ENCODE data around the gene IGFBP5. TPM values are rescaled to one million over a fixed set of nuclear protein-coding genes. Genes with fewer than 3 reads are reported as not detected.

Gene IGFBP5
- polyA plus RNA-seq, 3 donors = not detected

GRCh38 chr2:216696751-216697560 lies 1.6 kb upstream of the IGFBP5 start:
- Mint-ChIP-seq H3K4me3 (peak overlapping the region in 1 of 2 donors; percentile 63), H3K36me3 (peaks cover 0 to 6% of the 10 kb centered on the region in 2 donors), H3K27me3 (ENCODE audit: low read depth in 3 of 3) (peaks cover 0 to 55% (median 0%) of the 10 kb centered on the region in 3 donors), H3K4me1 (peaks cover 26% of the 10 kb centered on the region), H3K9me3 (peaks cover 0 to 17% (median 6%) of the 10 kb centered on the region in 7 donors), H3K27ac (no peak overlapping the region)
- DNase-seq = no peak
- Histone ChIP-seq H3K79me2 (ENCODE audit: insufficient read depth, low read length) (no peaks in the 10 kb centered on the region), H2AFZ (ENCODE audit: insufficient read depth, low read depth, low read length, poor library complexity, severe bottlenecking) (no peak overlapping the region), H3K4me2 (replicated peaks; ENCODE audit: extremely low read depth, low read length, poor library complexity, severe bottlenecking) (no peak overlapping the region), H3K4me3 (replicated peaks in 1 of 3; ENCODE audit: low read depth in 2 of 3, low read length in 3 of 3) (no peak overlapping the region), H3K9ac (ENCODE audit: insufficient read depth, low read length, poor library complexity, severe bottlenecking) (no peak overlapping the region), H3K36me3 (replicated peaks in 1 of 2; ENCODE audit: control insufficient read depth in 1 of 2, insufficient read depth in 2 of 2, low read length in 2 of 2) (no peaks in the 10 kb centered on the region), H4K20me1 (ENCODE audit: insufficient read depth, low read length) (no peaks in the 10 kb centered on the region), H3K9me3 (replicated peaks in 1 of 2; ENCODE audit: control insufficient read depth in 1 of 2, insufficient read depth in 1 of 2, low read length in 2 of 2) (peaks cover 0 to 20% of the 10 kb centered on the region in 2 donors), H3K27ac (ENCODE audit: low read depth in 1 of 2, low read length in 2 of 2) (no peak overlapping the region), H3K4me1 (ENCODE audit: control insufficient read depth in 1 of 2, insufficient read depth in 2 of 2, low read length in 2 of 2) (peaks cover 17 to 24% of the 10 kb centered on the region in 2 donors), H3K27me3 (ENCODE audit: control insufficient read depth in 2 of 2, insufficient read depth in 2 of 2, low read length in 2 of 2) (peaks cover 77 to 86% of the 10 kb centered on the region in 2 donors)
- 0% methylated on average over 1 of the region's 7 CpGs for WGBS (ENCODE audit: insufficient coverage)
- intact Hi-C loops (cut with micrococcal nuclease) = no loop called here
- no peak for TF ChIP-seq CTCF (IDR thresholded peaks at IDR 0.05)

GRCh38 chr2:216696321-216696720 lies 972 bp upstream of the IGFBP5 start:
- Histone ChIP-seq H3K4me3 (replicated peaks in 1 of 3; ENCODE audit: low read depth in 2 of 3, low read length in 3 of 3) (no peak overlapping the region), H3K4me2 (replicated peaks; ENCODE audit: extremely low read depth, low read length, poor library complexity, severe bottlenecking) (no peak overlapping the region), H3K4me1 (ENCODE audit: control insufficient read depth in 1 of 2, insufficient read depth in 2 of 2, low read length in 2 of 2) (peaks cover 17 to 25% of the 10 kb centered on the region in 2 donors), H2AFZ (ENCODE audit: insufficient read depth, low read depth, low read length, poor library complexity, severe bottlenecking) (no peak overlapping the region), H3K9me3 (replicated peaks in 1 of 2; ENCODE audit: control insufficient read depth in 1 of 2, insufficient read depth in 1 of 2, low read length in 2 of 2) (peaks cover 0 to 20% of the 10 kb centered on the region in 2 donors), H3K9ac (ENCODE audit: insufficient read depth, low read length, poor library complexity, severe bottlenecking) (no peak overlapping the region), H3K27ac (ENCODE audit: low read depth in 1 of 2, low read length in 2 of 2) (no peak overlapping the region), H4K20me1 (ENCODE audit: insufficient read depth, low read length) (no peaks in the 10 kb centered on the region), H3K27me3 (ENCODE audit: control insufficient read depth in 2 of 2, insufficient read depth in 2 of 2, low read length in 2 of 2) (peaks cover 83 to 92% of the 10 kb centered on the region in 2 donors), H3K36me3 (replicated peaks in 1 of 2; ENCODE audit: control insufficient read depth in 1 of 2, insufficient read depth in 2 of 2, low read length in 2 of 2) (no peaks in the 10 kb centered on the region), H3K79me2 (ENCODE audit: insufficient read depth, low read length) (no peaks in the 10 kb centered on the region)
- no CpG with 5 or more reads among the region's 1 CpG for WGBS (ENCODE audit: insufficient coverage)
- H3K4me1 Mint-ChIP-seq = peaks cover 30% of the 10 kb centered on the region
- peaks cover 2 to 62% (median 3%) of the 10 kb centered on the region in 3 donors for H3K27me3 Mint-ChIP-seq (ENCODE audit: low read depth in 3 of 3)
- H3K9me3 Mint-ChIP-seq = peaks cover 0 to 18% (median 6%) of the 10 kb centered on the region in 7 donors
- no peak for DNase-seq
- intact Hi-C loops (cut with micrococcal nuclease) = no loop called here
- peak overlapping the region in 1 of 2 donors; percentile 70 for H3K4me3 Mint-ChIP-seq
- TF ChIP-seq CTCF (IDR thresholded peaks at IDR 0.05) = no peak
- H3K36me3 Mint-ChIP-seq = peaks cover 0 to 6% of the 10 kb centered on the region in 2 donors
- no peak overlapping the region for H3K27ac Mint-ChIP-seq

Measured in CD14-positive monocyte (primary cell).